HFF-Myc (cell line): ENCODE data around the gene SRC.

Experiments
- DNase-seq: peaks from one replicate; pipeline ENCODE4 v3.0.0-alpha.2; 2011; ENCODE audit warnings: low read depth; ENCODE audit errors: extremely low read depth
- H3K4me3 ChIP-seq: replicated peaks from 2 replicates; pipeline ENCODE4 v1.5.1; 2011; ENCODE audit warnings: low read depth, mild to moderate bottlenecking, control low read depth, low read length
- CTCF ChIP-seq: IDR thresholded peaks from 2 replicates; pipeline ENCODE4 v1.5.1; 2012; ENCODE audit warnings: mild to moderate bottlenecking, low read depth, low read length, control low read depth; ENCODE audit errors: missing control alignments

Gene SRC

DNA sequence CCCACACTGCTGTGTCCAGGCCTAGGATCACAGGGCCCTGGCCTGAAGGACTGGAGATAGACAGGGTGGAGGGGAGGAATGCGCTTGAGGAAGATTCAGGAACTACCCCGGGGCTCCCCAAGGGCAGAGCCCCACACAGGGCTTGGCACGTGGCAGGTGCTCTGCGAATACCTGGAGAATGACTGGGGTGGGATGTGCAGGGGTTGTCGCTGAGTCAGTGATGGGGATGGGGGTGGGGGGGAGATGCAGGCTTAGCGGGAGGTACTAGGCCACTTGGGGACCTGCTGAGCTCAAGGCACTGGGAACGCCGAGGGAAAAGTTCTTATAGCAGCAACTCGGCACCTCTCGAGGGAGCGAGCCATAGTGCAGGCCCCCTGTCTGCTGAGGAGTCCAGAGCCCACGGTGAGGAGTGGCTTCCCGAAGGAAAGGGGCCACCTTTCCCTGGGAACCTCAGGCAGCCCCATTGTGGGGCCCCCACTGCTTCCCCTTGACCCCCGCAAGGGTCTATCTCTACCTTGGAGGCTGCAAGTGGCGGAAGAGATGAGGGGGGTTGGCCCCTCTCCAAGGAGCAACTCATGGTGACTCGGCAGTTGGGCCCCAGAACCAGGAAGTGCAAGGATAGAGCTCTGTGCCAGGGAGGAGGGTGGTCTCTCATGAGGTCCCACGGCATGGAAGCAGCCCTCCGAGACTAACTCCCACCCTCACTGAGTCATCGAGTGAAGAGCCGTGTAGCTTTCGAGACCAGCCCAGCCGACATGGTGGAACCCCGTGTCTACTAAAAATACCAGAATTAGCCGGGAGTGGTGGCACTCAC is 33.1 kb downstream of the SRC start:
- TF ChIP-seq CTCF: no peak
- no peak for DNase-seq
- H3K4me3 ChIP-seq: no peak overlapping the region

GRCh38 chr20:37379967-37380828 is 34.3 kb downstream of the SRC start:
- DNase-seq: no peak

DNA sequence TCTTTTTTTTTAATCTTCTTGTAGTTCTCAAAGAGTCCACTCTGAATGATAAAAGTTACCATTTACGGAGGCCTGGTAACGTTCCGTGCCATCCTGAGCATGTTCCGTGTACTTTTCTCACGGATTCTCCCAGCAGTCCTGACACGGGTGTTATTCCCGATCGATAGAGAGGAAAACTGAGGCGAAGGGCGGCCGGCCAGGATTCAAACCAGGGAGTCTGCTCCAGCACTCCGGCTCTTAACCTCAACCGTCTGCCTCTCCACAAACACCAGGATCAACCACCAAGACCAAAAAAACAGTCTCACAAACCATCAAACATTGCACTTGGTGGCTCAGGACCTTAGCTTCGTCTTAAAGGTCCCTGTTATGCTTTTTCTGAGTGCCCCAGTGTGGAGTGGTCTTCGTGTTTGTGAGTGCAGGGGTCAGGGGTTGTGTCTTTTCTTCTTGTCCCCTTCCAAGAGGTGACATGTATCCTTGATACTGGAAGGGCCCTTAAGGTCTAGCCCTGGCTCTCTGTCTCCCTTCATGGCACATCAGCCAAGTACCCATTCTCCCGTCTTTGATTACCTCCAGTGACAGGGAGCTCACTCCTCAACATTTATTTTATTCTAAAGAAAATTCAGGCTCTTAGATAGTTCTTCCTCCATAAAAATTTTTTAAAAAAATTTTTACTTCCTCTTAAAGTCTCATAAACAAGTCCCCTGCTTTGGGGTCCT is 35.1 kb downstream of the SRC start:
- TF ChIP-seq CTCF: no peak
- H3K4me3 ChIP-seq: no peak overlapping the region
- no peak for DNase-seq

More at GRCh38 chr20:37379967-37380828, 34.3 kb downstream of the SRC start:
- H3K4me3 ChIP-seq: no peak overlapping the region
- no peak for TF ChIP-seq CTCF

DNA sequence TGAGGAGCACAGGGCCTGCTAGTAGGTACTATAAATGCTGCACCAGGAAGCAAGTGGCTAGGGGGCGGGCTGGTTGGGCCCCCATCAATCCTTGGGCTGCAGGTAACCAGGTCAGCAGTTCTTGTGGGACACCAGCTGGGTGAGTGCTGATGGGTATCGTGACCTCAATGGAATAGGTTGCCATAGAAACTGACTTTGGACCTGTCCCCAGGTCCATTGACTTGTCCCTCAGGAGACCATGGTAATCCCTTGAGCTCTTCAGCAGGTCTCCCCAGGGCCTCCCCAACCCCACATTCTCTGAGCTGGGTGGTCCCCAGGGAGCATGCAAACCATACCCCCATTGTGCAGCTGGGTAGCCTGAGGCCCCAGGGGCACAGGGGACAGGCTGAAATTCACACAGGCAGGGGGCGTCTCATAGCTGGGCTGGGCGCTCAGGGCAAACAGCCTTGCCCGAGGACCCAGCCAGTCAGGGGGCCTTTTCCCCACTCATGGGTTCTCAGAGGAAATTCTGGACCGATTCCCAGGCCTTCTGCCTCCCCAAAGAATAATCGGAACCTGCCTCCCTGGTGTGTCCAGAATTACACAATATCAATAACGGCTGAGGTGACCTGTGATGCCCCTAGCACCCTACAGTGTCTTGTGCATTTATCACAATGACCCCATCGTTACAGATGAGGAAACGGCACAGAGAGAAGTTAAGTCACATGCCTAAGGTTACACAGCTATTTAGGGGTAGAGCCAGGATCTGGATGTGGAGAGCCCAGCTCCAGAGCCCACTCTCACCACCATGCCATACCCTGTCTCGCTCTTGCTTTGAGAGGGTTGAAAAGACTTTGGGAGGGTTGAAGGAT is 35.9 kb downstream of the SRC start:
- no peak for TF ChIP-seq CTCF
- DNase-seq: no peak
- no peak overlapping the region for H3K4me3 ChIP-seq

- DNase-seq: no peak
- H3K4me3 ChIP-seq: no peak overlapping the region
- TF ChIP-seq CTCF: no peak
These were observed 36.7 kb downstream of the SRC start for GRCh38 chr20:37382482-37383120.
